Fibroblast of lung (primary cell): ENCODE measurements around the gene ATP5PB.

Experiments used
- EZH2 ChIP-seq: IDR thresholded peaks from 2 replicates; pipeline ENCODE4 v1.5.1; 2012; ENCODE audit warnings: low read length, control low read depth, mild to moderate bottlenecking; ENCODE audit errors: missing control alignments
- TF ChIP-seq, protein P1 (sequence below), 2 donors: IDR thresholded peaks in 1 of 2; conservative IDR thresholded peaks in 1 of 2; 1 replicate in 1 of 2; 2 replicates in 1 of 2; pipeline ENCODE4 v1.5.1; 2011 to 2012; ENCODE audit warnings: low read length in 2 of 2, control low read depth in 1 of 2, inconsistent platforms in 1 of 2, low read depth in 1 of 2, mild to moderate bottlenecking in 1 of 2

- TF ChIP-seq, protein P1, sequence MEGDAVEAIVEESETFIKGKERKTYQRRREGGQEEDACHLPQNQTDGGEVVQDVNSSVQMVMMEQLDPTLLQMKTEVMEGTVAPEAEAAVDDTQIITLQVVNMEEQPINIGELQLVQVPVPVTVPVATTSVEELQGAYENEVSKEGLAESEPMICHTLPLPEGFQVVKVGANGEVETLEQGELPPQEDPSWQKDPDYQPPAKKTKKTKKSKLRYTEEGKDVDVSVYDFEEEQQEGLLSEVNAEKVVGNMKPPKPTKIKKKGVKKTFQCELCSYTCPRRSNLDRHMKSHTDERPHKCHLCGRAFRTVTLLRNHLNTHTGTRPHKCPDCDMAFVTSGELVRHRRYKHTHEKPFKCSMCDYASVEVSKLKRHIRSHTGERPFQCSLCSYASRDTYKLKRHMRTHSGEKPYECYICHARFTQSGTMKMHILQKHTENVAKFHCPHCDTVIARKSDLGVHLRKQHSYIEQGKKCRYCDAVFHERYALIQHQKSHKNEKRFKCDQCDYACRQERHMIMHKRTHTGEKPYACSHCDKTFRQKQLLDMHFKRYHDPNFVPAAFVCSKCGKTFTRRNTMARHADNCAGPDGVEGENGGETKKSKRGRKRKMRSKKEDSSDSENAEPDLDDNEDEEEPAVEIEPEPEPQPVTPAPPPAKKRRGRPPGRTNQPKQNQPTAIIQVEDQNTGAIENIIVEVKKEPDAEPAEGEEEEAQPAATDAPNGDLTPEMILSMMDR (conservative IDR thresholded peaks at IDR 0.05 in 1 of 2, IDR thresholded peaks at IDR 0.05 in 1 of 2; ENCODE audit: low read depth in 1 of 2, low read length in 2 of 2), result no peak
- TF ChIP-seq EZH2, result no peak
Measured at GRCh38 chr1:111446546-111446945, 2.7 kb upstream of the ATP5PB start.
